NCI-H82 treated with DMSO at 0.1 percent for 48 hours (cell line): ENCODE measurements around the gene LIPJ.

Source experiments
- DNase-seq: peaks from one replicate; lab custom pipeline; 2025; ENCODE audit not compliant: unreplicated experiment; lab: John Stamatoyannopoulos, UW

The LIPJ gene

GRCh38 chr10:88594482-88594881 lies 7.9 kb downstream of the LIPJ start:
- DNase-seq = no peak

GRCh38 chr10:88598055-88598454 lies 11.5 kb downstream of the LIPJ start:
- no peak for DNase-seq

- DNase-seq = no peak
Measured at GRCh38 chr10:88608052-88608732, 21.6 kb downstream of the LIPJ start.

GRCh38 chr10:88608780-88609179 lies 22.2 kb downstream of the LIPJ start:
- DNase-seq = no peak

GRCh38 chr10:88616250-88616977 lies 29.9 kb downstream of the LIPJ start:
- DNase-seq = no peak

GRCh38 chr10:88617772-88618300 lies 31.3 kb downstream of the LIPJ start:
- no peak for DNase-seq

- DNase-seq = no peak
Measured at GRCh38 chr10:88618496-88618895, 31.9 kb downstream of the LIPJ start.

- DNase-seq = no peak
Measured at GRCh38 chr10:88620441-88620840, 33.9 kb downstream of the LIPJ start.

- no peak for DNase-seq
Measured at GRCh38 chr10:88623835-88624234, 37.3 kb downstream of the LIPJ start.

GRCh38 chr10:88624840-88625239 lies 38.3 kb downstream of the LIPJ start:
- DNase-seq = no peak

GRCh38 chr10:88640186-88640585 lies 53.6 kb downstream of the LIPJ start:
- no peak for DNase-seq

GRCh38 chr10:88642209-88642608 lies 55.6 kb downstream of the LIPJ start:
- DNase-seq = no peak

GRCh38 chr10:88642963-88643362 lies 56.4 kb downstream of the LIPJ start:
- DNase-seq = no peak

GRCh38 chr10:88647061-88647615 lies 60.6 kb downstream of the LIPJ start:
- DNase-seq = no peak

GRCh38 chr10:88651101-88651551 lies 64.6 kb downstream of the LIPJ start:
- no peak for DNase-seq

GRCh38 chr10:88652616-88653015 lies 66.1 kb downstream of the LIPJ start:
- no peak for DNase-seq
